ENCODE measurements around the gene CLP1. TPM values are rescaled to one million over a fixed set of nuclear protein-coding genes. Genes with fewer than 3 reads are reported as not detected.
A peak's percentile ranks its signal among the peaks of the same experiment; 100 is the strongest.

Gene CLP1
- total RNA-seq, 6 donors from 2014 or later = 10.5 to 16.9 (median 13.4) TPM

- Histone ChIP-seq H3K27ac (no peak overlapping the region), H3K27me3 (peaks cover 0 to 26% (median 9%) of the 10 kb centered on the region in 4 donors), H3K4me1 (peaks cover 59 to 66% (median 62%) of the 10 kb centered on the region in 4 donors), H3K36me3 (no peaks in the 10 kb centered on the region), H3K9me3 (no peaks in the 10 kb centered on the region), H3K4me3 (peak overlapping the region in 2 of 4 donors; percentile 33 to 44)
- 11 to 14% methylated on average over 13 of the region's 13 CpGs for WGBS, 2 donors
- ATAC-seq (ENCODE audit: low FRiP score in 2 of 2) (peak in 1 of 2 donors; percentile 5), DNase-seq (no peak)
- TF ChIP-seq CTCF (IDR thresholded peaks at IDR 0.05) (no peak), EP300 (IDR thresholded peaks at IDR 0.05) (no peak), POLR2AphosphoS5 (IDR thresholded peaks at IDR 0.05) (no peak), POLR2A (IDR thresholded peaks at IDR 0.05) (no peak)
Observed at GRCh38 chr11:57647960-57648800, 9.4 kb upstream of the CLP1 start.

GRCh38 chr11:57648801-57649735 lies 8.5 kb upstream of the CLP1 start:
- ATAC-seq (ENCODE audit: low FRiP score in 2 of 2) = peak in 1 of 2 donors; percentile 7
- H3K9me3 ChIP-seq = no peaks in the 10 kb centered on the region
- peaks cover 57 to 70% (median 58%) of the 10 kb centered on the region in 4 donors for H3K4me1 ChIP-seq
- H3K27ac ChIP-seq = peak overlapping the region in 1 of 4 donors; percentile 55
- 5 to 8% methylated on average over 23 of the region's 23 CpGs for WGBS, 2 donors
- DNase-seq = no peak
- H3K36me3 ChIP-seq = no peaks in the 10 kb centered on the region
- no peak for TF ChIP-seq EP300 (IDR thresholded peaks at IDR 0.05)
- no peak for TF ChIP-seq POLR2AphosphoS5 (IDR thresholded peaks at IDR 0.05)
- no peak for TF ChIP-seq CTCF (IDR thresholded peaks at IDR 0.05)
- no peak for TF ChIP-seq POLR2A (IDR thresholded peaks at IDR 0.05)
- peak overlapping the region; percentile 11 to 45 (median 38) for H3K4me3 ChIP-seq
- peaks cover 0 to 26% (median 9%) of the 10 kb centered on the region in 4 donors for H3K27me3 ChIP-seq

- Histone ChIP-seq H3K4me3 (peak within 1 kb of the TSS; percentile 11 to 45 (median 38)), H3K4me1 (peaks cover 48 to 61% (median 49%) of the 10 kb centered on the region in 4 donors), H3K9me3 (no peaks in the 10 kb centered on the region), H3K27ac (peak within 1 kb of the TSS in 2 of 4 donors; percentile 54 to 55), H3K27me3 (peaks cover 0 to 26% (median 9%) of the 10 kb centered on the region in 4 donors), H3K36me3 (no peaks in the 10 kb centered on the region)
- DNase-seq (peak in 1 of 2 donors; percentile 56), ATAC-seq (ENCODE audit: low FRiP score in 2 of 2) (peak; percentile 60 to 83)
- TF ChIP-seq CTCF (IDR thresholded peaks at IDR 0.05) (no peak), POLR2AphosphoS5 (IDR thresholded peaks at IDR 0.05) (peak in 1 of 2 donors; percentile 38), POLR2A (IDR thresholded peaks at IDR 0.05) (no peak), EP300 (IDR thresholded peaks at IDR 0.05) (no peak)
- WGBS, 2 donors = 8 to 18% methylated on average over 15 of the region's 15 CpGs
Observed at GRCh38 chr11:57649826-57650738, 7.5 kb upstream of the CLP1 start, which contains the start of gene YPEL4. Gene YPEL4 (minus strand): TSS chr11:57649912. CDS start chr11:57647107, 2,805 bp downstream.

- TF ChIP-seq POLR2AphosphoS5 (IDR thresholded peaks at IDR 0.05) = no peak
- TF ChIP-seq POLR2A (IDR thresholded peaks at IDR 0.05) = no peak
- no peak for TF ChIP-seq CTCF (IDR thresholded peaks at IDR 0.05)
- no peak for TF ChIP-seq EP300 (IDR thresholded peaks at IDR 0.05)
- no peak overlapping the region for H3K27ac ChIP-seq
- no peak for ATAC-seq (ENCODE audit: low FRiP score in 2 of 2)
Observed at GRCh38 chr11:57650739-57651090, 6.8 kb upstream of the CLP1 start.

More at GRCh38 chr11:57650739-57651090, 6.8 kb upstream of the CLP1 start:
- Histone ChIP-seq H3K4me1 (peaks cover 42 to 55% (median 43%) of the 10 kb centered on the region in 4 donors), H3K4me3 (no peak overlapping the region), H3K27me3 (peaks cover 0 to 26% (median 9%) of the 10 kb centered on the region in 4 donors), H3K36me3 (no peaks in the 10 kb centered on the region), H3K9me3 (no peaks in the 10 kb centered on the region)
- 61 to 75% methylated on average over 5 of the region's 5 CpGs for WGBS, 2 donors
- no peak for DNase-seq

All from upper lobe of left lung (tissue), 6 donors.